RWPE1 (cell line): ENCODE measurements around the gene TMEM140.
"Not testable (repeated sequence)": the region's sequence is repeated elsewhere in the genome, so short reads cannot be mapped to it uniquely, and the experiment has no call there.

ENCODE experiments used
- CTCF ChIA-PET: fragments of 350-600 bp; sonication (Branson Sonifier 250); formaldehyde crosslinking; extraction: SDS; loops from one replicate; lab custom pipeline; 2021; lab: Yijun Ruan, JAX
- POLR2A ChIA-PET: fragments of 400-600 bp; formaldehyde crosslinking; extraction: SDS; loops from one replicate; lab custom pipeline; 2020; ENCODE audit warnings: antibody characterized with exemption; ENCODE audit not compliant: low non-redundant PET; lab: Yijun Ruan, JAX
- DNase-seq: peaks from one replicate; pipeline ENCODE4 v3.0.0; 2012; ENCODE audit warnings: low spot score
- H3K27ac ChIP-seq: fragments of 450-650 bp; 2 replicates; pipeline ENCODE4 v1.5.1; 2017
- CTCF ChIP-seq: fragments of 450-650 bp; conservative IDR thresholded peaks from 2 replicates; pipeline ENCODE4 v1.5.1; 2017; ENCODE audit warnings: low read depth, mild to moderate bottlenecking

Gene TMEM140

DNA sequence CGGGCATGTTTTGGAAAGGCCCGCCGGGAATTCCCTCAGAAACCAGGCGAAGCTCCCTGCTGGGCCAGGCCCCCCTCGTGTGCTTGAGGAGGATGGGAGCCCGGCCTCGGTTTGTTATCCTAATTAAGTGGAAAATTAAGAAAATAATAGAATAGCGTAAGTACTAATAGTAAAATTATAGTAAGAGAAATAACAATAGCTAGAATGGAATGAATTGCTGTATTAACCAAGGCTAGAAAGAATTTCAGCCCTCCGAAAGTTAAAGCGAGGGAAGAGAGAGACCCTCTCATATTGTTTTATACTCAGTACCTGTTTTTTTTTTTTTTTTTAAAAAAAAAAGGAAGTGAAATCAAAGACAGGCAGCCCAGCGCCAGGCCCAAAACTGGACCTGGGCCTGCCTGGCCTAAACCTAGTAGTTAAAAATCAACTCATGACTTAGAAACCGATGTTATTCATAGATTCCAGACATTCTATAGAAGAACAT lies 23.2 kb downstream of the TMEM140 start:
- ChIA-PET CTCF (interaction anchor here (0.6 kb wide), 1 partner anchor 115 kb away, joined by 3 read pairs; no protein-coding TSS in a partner anchor), POLR2A (interaction anchor here (0.6 kb wide), 1 partner anchor 27 kb away, joined by 3 read pairs; no protein-coding TSS in a partner anchor)
- peak overlapping the region; percentile 96 for H3K27ac ChIP-seq
- DNase-seq: not testable (repeated sequence)
- TF ChIP-seq CTCF: peak; percentile 65

- CTCF ChIA-PET: not testable (repeated sequence)
- DNase-seq: peak; percentile 8
- POLR2A ChIA-PET: interaction anchor here (0.6 kb wide), 1 partner anchor 26 kb away, joined by 3 read pairs; no protein-coding TSS in a partner anchor
- H3K27ac ChIP-seq: peak overlapping the region; percentile 96
Measured at GRCh38 chr7:135171581-135172291, 23.9 kb downstream of the TMEM140 start.

DNA sequence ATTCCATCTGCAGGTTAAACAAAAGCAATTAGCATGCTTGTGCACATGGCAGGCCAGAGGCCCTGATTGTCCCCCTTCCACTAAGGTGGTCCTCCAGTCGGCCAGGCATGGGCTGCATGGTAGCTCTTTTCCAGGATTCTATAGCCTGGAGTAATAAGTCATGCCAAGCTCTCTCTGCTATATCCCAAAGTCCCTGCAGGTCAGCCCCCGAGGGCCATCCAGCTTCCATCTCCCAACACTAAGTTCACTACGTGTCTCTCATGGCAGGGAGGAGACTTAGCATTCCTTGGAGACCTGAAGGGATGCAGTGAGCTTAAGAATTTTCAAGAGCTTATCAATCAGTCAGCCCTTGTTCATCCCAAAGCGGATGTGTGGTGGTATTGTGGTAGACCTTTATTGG lies 26.0 kb downstream of the TMEM140 start:
- POLR2A ChIA-PET: not testable (repeated sequence)

DNA sequence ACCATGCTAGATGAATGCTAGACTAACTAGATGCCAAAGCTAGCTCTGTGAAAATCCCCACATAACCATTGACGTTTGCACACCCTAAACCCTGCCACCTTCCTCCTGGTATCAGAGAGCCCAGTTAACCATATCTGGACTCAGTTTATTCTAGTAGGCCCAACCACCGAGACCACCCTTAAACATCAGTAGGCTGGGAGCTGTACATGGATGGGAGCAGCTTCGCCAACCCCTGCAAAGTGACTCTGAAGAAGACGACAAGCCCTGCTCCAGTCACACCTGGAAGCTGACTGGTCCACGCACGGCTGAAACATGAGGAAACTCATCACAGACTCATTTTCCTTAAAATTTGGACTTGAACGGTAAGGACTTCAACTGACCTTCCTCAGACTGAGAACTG lies 27.1 kb downstream of the TMEM140 start:
- no peak for DNase-seq
- H3K27ac ChIP-seq: no peak overlapping the region
- CTCF ChIA-PET: no interaction called here
- POLR2A ChIA-PET: no interaction called here
- TF ChIP-seq CTCF: no peak

More for the DNA sequence above, 26.0 kb downstream of the TMEM140 start:
- H3K27ac ChIP-seq, DNase-seq, CTCF ChIA-PET: not testable (repeated sequence)

DNA sequence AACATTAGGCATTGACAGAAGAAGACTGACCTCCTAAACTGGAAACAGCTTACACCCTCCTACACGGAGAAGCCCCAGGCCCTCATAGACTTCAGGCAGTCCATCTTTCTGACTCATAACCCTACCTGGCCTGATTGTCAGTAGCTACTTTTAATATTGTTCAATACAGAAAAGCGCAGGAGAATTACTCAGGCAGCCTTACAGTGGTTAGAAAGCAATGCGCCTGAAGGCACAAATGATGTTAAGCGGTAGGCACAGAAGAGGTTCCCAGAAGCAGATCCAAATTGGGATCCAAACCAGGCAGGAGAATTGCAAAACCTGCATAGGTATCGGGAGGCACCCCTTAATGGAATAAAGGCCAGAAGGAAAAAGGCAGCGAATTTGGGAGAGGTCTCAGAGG lies 28.1 kb downstream of the TMEM140 start:
- DNase-seq: peak; percentile 30
- TF ChIP-seq CTCF: no peak
- POLR2A ChIA-PET: no interaction called here

GRCh38 chr7:135177028-135177696 lies 29.3 kb downstream of the TMEM140 start:
- TF ChIP-seq CTCF: no peak
- peak; percentile 76 for DNase-seq
- H3K27ac ChIP-seq: peak overlapping the region; percentile 45; the same call in 1 of the 2 replicates
- ChIA-PET CTCF (no interaction called here), POLR2A (no interaction called here)

More for the DNA sequence above, 28.1 kb downstream of the TMEM140 start:
- H3K27ac ChIP-seq: no peak overlapping the region
- CTCF ChIA-PET: no interaction called here

DNA sequence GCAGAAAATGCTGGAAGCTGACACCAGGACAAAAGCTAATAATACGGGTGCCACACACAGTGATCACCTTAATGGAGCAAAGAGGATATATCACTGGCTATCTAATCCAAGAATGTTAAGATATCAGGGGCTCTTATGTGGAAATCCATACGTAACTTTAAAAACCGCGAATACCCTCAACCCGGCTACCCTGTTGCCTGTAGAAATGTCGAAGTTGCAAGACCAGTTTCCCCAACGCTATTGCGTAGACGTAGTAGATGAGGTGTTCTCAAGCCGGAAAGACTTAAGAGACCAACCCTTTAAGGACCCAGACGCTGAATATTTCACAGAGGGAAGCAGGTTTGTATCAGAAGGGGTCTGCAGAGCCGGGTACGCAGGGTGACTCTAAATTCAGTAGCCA lies 30.5 kb downstream of the TMEM140 start:
- no peak for DNase-seq
- no peak for TF ChIP-seq CTCF
- no peak overlapping the region for H3K27ac ChIP-seq
- CTCF ChIA-PET: no interaction called here
- POLR2A ChIA-PET: no interaction called here
